ENCODE measurements around the gene RANGRF.

RANGRF gene

DNA sequence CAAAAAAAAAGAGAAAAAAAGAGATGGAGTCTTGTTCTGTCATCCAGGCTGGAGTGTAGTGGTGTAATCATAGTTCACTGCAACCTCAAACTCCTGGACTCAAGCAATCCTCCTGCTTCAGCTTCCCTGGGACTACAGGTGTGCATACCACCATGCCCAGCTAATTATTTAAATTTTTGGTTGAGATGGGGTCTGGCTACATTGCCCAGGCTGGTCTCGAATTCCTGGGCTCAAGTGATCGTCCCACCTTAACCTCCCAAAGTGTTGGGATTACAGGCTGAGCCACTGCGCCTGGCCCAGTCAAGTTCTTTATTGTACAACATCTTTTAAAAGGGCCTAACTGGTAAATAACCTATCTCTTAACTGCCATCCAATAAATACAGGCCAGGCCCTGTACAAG lies 6.1 kb upstream of the RANGRF start:
- DNase-seq (ENCODE audit: low read depth, low spot score), result no peak
- Histone ChIP-seq H3K9me3 (ENCODE audit: low read depth, low read length) (no peaks in the 10 kb centered on the region), H3K4me3 (no peak overlapping the region), H3K36me3 (ENCODE audit: insufficient read depth, low read length) (no peaks in the 10 kb centered on the region), H3K27ac (no peak overlapping the region), H3K9ac (ENCODE audit: insufficient read length) (no peak overlapping the region)
- no peak for TF ChIP-seq POLR2AphosphoS5 (IDR thresholded peaks at IDR 0.05; ENCODE audit: borderline replicate concordance, low read depth, low read length)
- TF ChIP-seq EZH2 (IDR thresholded peaks at IDR 0.05), result no peak

DNA sequence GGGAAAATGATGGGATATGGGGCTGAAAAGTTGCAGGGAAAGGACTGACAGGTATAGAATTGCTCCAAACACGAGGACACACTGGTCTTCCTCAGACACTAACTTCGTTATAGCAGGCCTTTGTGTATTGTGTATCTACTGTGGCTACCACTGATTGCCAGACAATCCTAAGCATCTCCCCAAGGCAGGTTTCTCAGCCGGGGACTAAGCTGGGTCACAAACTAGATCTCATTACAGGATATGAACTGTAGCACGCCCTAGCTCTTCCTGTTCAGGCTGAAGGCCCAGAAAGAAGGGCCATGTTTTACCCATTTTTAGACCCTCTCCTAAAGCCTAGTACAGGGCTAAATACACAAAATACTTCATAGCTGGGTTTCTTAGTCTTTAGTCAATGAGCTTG lies 5.1 kb upstream of the RANGRF start:
- Histone ChIP-seq H3K36me3 (ENCODE audit: insufficient read depth, low read length) (no peaks in the 10 kb centered on the region), H3K9me3 (ENCODE audit: low read depth, low read length) (no peaks in the 10 kb centered on the region), H3K27ac (no peak overlapping the region), H3K9ac (ENCODE audit: insufficient read length) (no peak overlapping the region), H3K4me3 (no peak overlapping the region)
- DNase-seq (ENCODE audit: low read depth, low spot score), result no peak
- no peak for TF ChIP-seq POLR2AphosphoS5 (IDR thresholded peaks at IDR 0.05; ENCODE audit: borderline replicate concordance, low read depth, low read length)
- TF ChIP-seq EZH2 (IDR thresholded peaks at IDR 0.05), result no peak
- no peak for TF ChIP-seq FOXP2 (optimal IDR thresholded peaks at IDR 0.05; ENCODE audit: control extremely low read depth, extremely low read length, insufficient read depth)

DNA sequence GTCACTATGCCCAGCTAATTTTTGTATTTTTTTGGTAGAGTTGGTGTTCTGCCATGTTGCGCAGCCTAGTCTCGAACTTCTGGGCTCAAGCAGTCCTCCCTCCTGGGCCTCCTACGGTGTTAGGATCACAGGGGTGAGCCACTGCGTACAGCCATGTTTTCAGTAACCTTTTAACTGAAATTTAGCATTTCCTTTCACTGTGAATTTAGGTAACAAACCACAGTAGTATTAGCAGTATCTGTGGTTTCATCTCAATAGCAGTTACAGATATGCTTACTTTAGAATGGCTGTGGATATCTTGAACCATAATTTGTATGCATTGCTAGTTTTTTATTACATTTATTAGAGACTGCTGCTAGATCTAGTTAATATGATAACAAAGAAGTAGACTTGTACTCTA lies 4.3 kb upstream of the RANGRF start:
- Histone ChIP-seq H3K9ac (ENCODE audit: insufficient read length) (no peak overlapping the region), H3K9me3 (ENCODE audit: low read depth, low read length) (no peaks in the 10 kb centered on the region), H3K36me3 (ENCODE audit: insufficient read depth, low read length) (no peaks in the 10 kb centered on the region), H3K27ac (no peak overlapping the region), H3K4me3 (no peak overlapping the region)
- DNase-seq (ENCODE audit: low read depth, low spot score), result no peak
- TF ChIP-seq FOXP2 (optimal IDR thresholded peaks at IDR 0.05; ENCODE audit: control extremely low read depth, extremely low read length, insufficient read depth), result no peak
- no peak for TF ChIP-seq POLR2AphosphoS5 (IDR thresholded peaks at IDR 0.05; ENCODE audit: borderline replicate concordance, low read depth, low read length)
- TF ChIP-seq EZH2 (IDR thresholded peaks at IDR 0.05), result no peak

- Histone ChIP-seq H3K9ac (ENCODE audit: insufficient read length) (no peak overlapping the region), H3K9me3 (ENCODE audit: low read depth, low read length) (no peaks in the 10 kb centered on the region), H3K36me3 (ENCODE audit: insufficient read depth, low read length) (no peaks in the 10 kb centered on the region), H3K4me3 (no peak overlapping the region), H3K27ac (no peak overlapping the region)
- TF ChIP-seq EZH2 (IDR thresholded peaks at IDR 0.05) (no peak), POLR2AphosphoS5 (IDR thresholded peaks at IDR 0.05; ENCODE audit: borderline replicate concordance, low read depth, low read length) (no peak), FOXP2 (optimal IDR thresholded peaks at IDR 0.05; ENCODE audit: control extremely low read depth, extremely low read length, insufficient read depth) (no peak)
- no peak for DNase-seq (ENCODE audit: low read depth, low spot score)
These were observed 2.9 kb upstream of the RANGRF start for GRCh38 chr17:8285270-8286181.

DNA sequence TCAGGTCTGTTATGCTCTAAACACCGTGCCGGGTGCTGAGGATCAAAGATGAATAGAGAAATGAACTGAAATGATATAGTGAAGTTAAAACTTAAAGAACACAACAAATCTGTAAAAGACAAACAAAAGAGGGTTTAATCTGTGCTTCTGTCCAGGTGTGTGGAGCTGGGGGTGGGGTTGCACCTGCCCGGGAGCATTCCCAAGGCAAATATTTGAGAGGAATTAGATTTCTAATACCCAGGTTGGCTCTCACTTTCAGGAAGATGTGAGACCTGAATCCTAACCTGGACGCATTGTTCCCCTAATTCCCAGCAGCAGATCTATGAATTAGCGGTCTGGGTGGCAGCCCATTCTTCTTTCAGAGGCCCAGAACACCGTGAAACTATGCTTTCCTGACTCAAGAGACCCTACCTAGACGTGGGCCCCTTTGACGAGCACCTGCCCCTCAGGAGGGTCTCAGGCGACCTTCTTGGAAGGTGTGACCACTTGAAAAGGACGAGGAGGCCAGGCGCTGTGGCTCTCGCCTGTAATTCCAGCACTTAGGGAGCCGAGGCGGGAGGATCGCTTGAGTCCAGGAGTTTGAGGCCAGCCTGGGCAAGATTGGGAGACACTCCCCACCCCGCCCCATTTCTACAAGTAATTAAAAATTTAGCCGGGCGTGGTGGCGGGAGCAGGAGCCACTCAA lies 677 bp upstream of the RANGRF start:
- Histone ChIP-seq H3K9ac (ENCODE audit: insufficient read length) (peak overlapping the region; percentile 60), H3K4me3 (peak overlapping the region; percentile 85), H3K9me3 (ENCODE audit: low read depth, low read length) (no peaks in the 10 kb centered on the region), H3K27ac (no peak overlapping the region), H3K36me3 (ENCODE audit: insufficient read depth, low read length) (no peaks in the 10 kb centered on the region)
- TF ChIP-seq POLR2AphosphoS5 (IDR thresholded peaks at IDR 0.05; ENCODE audit: borderline replicate concordance, low read depth, low read length) (no peak), EZH2 (IDR thresholded peaks at IDR 0.05) (no peak), FOXP2 (optimal IDR thresholded peaks at IDR 0.05; ENCODE audit: control extremely low read depth, extremely low read length, insufficient read depth) (no peak)
- DNase-seq (ENCODE audit: low read depth, low spot score), result no peak

GRCh38 chr17:8289103-8289397 lies 580 bp downstream of the RANGRF start:
- H3K27ac ChIP-seq, result no peak overlapping the region
- TF ChIP-seq POLR2AphosphoS5 (IDR thresholded peaks at IDR 0.05; ENCODE audit: borderline replicate concordance, low read depth, low read length) (no peak), EZH2 (IDR thresholded peaks at IDR 0.05) (no peak), FOXP2 (optimal IDR thresholded peaks at IDR 0.05; ENCODE audit: control extremely low read depth, extremely low read length, insufficient read depth) (no peak)
- H3K9ac ChIP-seq (ENCODE audit: insufficient read length), result peak overlapping the region; percentile 81
- no peaks in the 10 kb centered on the region for H3K36me3 ChIP-seq (ENCODE audit: insufficient read depth, low read length)
- peak overlapping the region; percentile 85 for H3K4me3 ChIP-seq
- no peak for DNase-seq (ENCODE audit: low read depth, low spot score)
- no peaks in the 10 kb centered on the region for H3K9me3 ChIP-seq (ENCODE audit: low read depth, low read length)

GRCh38 chr17:8290043-8290442 lies 1.6 kb downstream of the RANGRF start:
- TF ChIP-seq POLR2AphosphoS5 (IDR thresholded peaks at IDR 0.05; ENCODE audit: borderline replicate concordance, low read depth, low read length) (no peak), FOXP2 (optimal IDR thresholded peaks at IDR 0.05; ENCODE audit: control extremely low read depth, extremely low read length, insufficient read depth) (no peak), EZH2 (IDR thresholded peaks at IDR 0.05) (no peak)
- Histone ChIP-seq H3K9me3 (ENCODE audit: low read depth, low read length) (no peaks in the 10 kb centered on the region), H3K27ac (no peak overlapping the region), H3K9ac (ENCODE audit: insufficient read length) (no peak overlapping the region), H3K4me3 (no peak overlapping the region), H3K36me3 (ENCODE audit: insufficient read depth, low read length) (no peaks in the 10 kb centered on the region)
- no peak for DNase-seq (ENCODE audit: low read depth, low spot score)

DNA sequence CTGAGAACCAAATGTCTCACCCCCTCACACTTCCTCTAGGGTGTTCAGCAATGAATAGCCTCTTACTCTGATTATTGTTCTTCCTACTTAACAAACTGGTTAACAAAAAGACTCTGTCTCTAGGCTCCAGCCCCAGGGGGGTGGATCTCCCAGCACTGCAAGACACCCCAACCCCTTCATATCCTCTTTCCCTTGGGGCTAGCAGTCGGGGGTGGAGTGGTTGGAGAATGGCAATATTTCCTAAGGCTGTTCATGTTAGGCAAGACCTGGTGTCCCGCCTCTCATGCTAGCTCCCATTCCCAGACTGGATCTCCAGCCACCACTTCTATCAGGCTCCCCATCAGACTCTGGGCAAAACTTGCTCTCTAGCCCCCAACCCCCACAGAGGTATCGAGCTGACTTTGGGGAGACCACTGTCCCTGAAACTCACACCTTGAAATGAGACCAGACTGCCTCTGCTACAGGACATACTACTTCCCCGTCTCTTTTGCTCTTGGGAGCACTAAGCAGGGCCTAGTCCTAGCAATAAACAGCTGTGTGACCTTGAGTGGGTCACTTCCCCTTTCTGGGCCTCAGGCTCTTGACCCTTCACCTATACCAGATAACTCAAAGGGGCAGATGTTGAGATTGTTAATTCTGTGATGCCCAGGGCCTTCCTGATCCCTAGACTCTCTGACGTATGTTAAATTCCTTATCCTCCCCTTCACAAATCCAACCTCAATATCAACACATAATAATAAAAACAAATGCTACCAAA lies 4.3 kb downstream of the RANGRF start:
- no peak for DNase-seq (ENCODE audit: low read depth, low spot score)
- H3K9ac ChIP-seq (ENCODE audit: insufficient read length), result no peak overlapping the region
- H3K27ac ChIP-seq, result no peak overlapping the region
- no peak for TF ChIP-seq FOXP2 (optimal IDR thresholded peaks at IDR 0.05; ENCODE audit: control extremely low read depth, extremely low read length, insufficient read depth)
- no peak for TF ChIP-seq EZH2 (IDR thresholded peaks at IDR 0.05)
- no peak for TF ChIP-seq POLR2AphosphoS5 (IDR thresholded peaks at IDR 0.05; ENCODE audit: borderline replicate concordance, low read depth, low read length)
- H3K36me3 ChIP-seq (ENCODE audit: insufficient read depth, low read length), result no peaks in the 10 kb centered on the region
- H3K9me3 ChIP-seq (ENCODE audit: low read depth, low read length), result no peaks in the 10 kb centered on the region
- H3K4me3 ChIP-seq, result no peak overlapping the region

Data from SK-N-MC (cell line).